NCI-H187 treated with DMSO at 0.1 percent for 48 hours (cell line): ENCODE data around the gene GRIK3.

Source experiments
- DNase-seq: peaks from one replicate; lab custom pipeline; 2025; lab: John Stamatoyannopoulos, UW

The GRIK3 gene

DNA sequence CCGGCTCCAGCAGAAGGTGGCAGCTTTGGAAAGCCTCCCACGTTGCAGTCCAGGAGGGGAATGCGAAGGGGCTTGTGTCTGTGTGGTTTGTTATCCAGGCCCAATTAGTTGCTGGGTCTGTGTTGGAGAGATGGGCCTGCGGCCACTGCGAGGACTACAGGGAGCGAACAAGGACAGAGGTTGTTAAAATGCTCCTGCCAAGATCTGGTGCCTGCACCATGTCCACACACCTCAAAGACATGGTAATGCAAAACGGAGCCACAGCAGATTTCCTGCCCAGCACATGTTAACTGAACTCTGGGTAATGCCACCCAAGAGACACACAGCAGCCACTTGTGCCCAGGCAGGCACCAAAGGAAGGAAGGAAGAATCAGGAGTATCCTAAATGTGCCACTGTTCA, 18.6 kb downstream of the GRIK3 start:
- DNase-seq, result no peak

DNA sequence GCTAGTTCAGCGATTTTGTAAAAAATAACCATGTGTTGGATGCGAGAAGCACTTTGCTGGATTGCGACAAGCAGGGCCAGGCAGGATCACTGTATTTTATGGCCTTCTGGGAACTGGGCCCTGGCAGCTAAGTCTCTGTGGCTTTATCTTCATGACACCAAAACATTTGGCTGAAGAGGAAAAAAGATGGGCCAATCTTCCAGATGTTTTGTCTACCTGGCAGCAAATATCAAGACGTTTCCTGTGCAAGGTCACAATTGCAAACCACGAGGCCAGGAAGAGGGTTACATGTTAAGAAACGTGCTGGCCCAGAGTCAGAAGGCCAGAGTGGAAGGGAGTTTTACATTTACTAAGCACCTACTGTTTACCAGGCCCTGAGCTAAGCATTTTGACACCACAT, 22.1 kb downstream of the GRIK3 start:
- no peak for DNase-seq

DNA sequence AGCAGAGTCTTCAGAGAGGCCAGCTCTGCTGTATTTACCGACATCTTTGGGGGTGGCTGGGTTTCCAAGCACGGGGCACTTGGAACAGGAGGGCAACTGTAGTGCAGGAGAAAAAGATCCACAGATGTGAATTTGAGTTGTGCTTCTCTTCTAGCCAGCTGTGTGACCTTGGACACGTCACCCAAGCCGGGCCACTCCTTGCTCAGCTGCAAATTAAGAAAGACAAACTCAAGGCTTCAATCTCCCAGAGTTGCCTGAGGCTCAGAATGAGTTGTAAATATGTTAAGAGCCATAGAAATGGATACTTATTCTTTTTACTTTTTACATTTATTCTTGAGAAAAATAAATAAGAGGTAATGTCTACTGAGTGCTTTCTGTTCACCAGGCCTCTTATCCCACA, 24.3 kb downstream of the GRIK3 start:
- no peak for DNase-seq

DNA sequence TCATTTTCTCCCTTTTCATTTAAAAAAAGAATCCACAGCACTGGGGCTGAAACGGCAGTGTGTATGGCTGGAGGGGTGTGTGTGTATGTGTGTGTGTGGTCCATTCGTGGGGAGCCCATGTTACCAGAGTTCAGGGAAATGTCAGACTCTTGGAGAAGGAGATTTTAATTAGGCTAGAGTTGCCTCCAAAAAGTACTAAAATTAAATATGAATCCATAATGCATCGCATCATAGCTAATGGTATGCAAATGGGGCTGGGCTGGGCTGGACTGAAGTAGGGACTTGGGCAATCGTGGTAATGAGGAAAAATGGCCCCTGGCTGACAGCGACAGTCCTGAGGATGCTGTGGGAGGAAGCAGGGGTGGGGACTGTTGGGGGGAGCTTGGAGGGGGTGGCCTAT, 24.8 kb downstream of the GRIK3 start:
- DNase-seq, result no peak

DNA sequence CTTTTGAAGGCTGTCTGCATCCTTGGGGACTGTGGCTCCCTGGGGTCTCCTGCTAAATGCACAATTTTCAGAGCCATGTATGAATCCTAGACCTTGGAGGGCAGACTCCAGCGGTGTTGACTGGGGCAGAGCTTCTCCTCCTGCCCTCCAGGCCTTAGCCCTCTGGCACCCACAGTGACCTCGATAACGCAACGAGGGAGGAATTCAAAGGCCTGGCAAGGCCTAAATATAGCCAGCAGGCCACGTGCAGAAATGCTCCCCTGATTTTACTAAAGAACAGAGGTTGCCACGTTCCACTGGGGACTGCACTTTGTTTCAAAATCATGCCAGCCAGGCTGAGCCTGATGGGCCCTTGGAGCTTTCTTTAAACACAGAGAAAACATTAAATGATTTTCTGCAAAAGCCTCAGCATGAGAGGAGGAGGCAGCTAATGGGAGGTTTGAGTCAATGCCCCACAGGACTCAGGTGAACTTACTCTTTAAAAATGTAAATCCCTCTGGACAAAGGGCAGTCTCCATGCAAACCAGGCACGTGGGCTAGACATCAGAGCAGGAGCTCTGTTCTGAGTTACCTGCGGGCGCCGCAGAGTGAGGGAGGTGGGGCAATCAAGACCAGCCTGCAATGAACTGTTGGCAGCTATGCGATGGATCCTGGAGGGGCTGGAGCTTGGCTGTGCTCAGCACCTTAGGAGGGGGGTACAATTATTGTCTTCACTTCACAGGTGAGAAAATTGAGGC, 28.0 kb downstream of the GRIK3 start:
- no peak for DNase-seq

DNA sequence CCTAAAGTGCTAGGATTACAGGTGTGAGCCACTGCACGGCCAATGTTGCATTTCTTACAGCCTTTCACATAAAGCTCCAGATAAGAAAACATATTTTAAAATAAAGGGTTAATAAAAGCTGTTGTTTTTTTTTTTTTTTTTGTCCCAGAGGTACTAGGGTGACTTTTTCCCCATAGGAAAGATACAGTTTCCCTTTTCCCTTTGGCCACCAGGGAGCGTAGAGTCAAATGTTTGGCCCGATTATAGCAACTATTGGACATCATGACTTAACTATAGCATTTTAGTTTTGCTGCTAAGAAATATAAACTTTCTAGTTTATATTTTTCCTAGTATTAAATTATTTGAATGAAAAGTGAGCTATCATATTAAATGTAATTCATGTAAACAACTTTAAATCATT, 31.4 kb downstream of the GRIK3 start:
- no peak for DNase-seq

DNA sequence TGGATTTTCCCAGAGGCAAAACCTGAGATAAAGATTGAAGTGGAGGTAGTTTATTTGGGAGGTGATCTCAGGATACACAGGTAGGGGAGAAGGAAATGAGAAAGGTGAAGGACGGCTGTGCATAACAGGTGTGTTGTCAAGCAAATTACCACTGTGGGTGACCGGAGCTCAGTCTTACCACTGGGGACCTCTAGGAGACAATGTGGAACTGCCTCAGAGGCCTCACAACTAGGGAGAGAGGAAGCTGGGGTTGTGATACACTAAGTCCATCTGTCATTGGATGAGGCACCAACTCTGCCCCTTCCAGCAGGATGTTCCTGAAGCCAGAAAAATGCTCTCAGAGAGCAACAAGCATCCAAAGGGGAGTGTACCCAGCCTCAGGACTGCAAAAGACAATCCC, 32.6 kb downstream of the GRIK3 start:
- no peak for DNase-seq

DNA sequence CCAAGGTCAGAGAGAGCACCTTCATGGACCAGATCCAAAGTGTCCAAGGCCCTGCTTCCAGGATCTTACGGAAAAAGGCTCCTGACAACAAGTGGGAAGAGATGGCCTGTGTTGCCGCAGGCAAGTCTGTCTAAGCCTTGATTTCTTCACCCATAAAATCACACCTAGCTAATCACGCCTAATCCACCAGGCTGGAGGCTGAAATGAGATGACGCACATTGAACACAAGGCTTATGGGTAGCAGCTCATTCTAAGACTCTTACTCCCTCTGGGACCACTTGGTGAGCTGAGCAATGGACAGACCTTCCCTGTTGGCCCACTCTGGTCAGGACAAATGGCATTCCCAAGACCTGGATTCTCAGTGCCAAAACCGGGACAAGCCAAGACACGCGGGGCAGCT, 38.2 kb downstream of the GRIK3 start:
- DNase-seq, result no peak

DNA sequence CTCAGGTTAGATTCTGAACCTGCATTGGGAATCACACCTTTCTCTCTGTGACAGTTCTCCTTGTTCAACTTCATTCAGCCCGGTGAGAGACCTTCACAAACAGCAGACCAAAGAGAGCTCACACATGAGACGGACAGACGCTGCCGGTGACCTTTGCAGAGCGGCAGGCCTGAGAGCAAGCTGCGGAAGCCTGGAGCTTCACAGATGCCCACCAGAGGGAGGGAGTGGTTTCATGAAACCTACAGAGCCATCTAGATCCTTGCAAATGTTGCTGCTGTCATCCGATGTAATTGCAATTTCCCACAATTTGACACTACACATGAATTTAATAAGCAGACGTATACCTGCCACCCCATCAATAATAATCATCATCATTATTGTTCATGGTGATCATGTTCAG, 39.4 kb downstream of the GRIK3 start:
- no peak for DNase-seq

DNA sequence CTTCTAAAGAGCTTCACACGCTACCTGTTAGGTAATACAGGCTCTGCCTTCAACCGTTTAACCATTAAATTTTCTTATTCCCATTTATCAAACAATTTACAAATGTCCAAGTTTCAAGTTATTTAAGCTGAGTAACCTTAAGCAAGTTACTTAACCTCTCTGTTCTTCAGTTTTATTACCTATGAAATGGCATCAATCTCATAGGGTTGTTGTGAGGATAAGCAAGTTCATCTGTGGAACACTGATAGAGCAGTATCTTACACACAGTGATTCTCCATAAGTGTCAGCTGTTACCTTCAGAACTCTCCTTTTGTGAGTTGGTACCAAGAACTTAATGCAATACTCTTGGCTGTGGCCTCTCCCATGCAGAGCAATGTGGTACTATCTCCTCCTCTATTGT, 40.0 kb downstream of the GRIK3 start:
- DNase-seq, result no peak

DNA sequence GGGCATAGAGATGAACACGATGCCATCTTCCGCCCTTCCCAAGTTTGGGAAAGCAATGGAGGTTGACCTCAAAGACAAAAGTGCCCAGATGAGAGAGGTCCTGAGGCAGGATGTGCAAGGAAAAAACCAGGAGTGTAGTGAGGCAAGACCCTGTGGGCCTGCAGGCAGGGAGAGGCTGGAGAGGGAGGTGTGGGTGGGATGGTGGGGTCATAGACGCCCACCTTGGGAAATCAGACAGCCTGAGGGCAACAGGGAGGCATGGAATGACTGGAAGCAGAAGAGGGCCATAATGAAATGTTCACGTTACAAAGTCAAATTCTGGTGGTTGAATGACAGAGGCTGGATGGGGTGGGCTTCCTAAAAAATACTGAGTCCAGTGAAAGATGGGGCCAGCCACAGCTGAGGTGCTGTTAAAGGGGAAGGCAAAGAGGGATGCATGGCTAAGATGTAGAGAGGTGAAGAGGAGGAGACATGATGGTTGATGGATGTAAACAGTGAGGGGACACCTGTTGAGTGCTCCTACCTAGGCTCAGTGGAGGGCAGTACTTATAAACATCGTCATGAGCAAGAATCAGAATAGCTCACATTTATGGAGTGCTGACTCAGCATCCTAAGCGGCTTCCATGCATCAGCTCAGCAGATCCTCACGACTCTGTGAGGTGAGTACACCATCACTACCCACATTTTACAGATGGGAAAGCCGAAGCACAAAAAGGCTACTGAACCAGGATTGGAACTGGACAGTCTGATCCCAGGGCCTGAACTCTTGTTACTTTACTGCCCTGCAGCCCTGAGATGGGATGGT, 42.0 kb downstream of the GRIK3 start:
- no peak for DNase-seq

DNA sequence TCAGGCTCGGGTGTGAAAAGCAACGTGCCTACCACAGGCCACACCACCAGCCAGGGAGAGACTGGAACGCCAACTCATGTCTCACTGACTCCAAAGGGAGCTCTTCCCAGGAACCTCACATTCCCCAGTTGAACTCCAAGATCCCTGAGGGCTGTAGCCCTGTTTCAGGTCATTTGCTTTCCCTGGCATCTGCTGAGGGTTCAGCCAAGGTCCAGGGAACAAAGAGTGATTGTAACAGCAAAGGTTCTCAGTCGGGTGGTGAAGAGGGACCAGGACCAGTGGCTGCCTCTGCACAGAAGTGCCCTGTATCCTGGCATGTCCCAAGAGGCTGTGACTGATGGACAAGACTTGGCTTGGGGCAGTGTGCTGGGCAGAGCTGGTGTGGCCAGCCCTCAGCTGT, 42.8 kb downstream of the GRIK3 start:
- no peak for DNase-seq

DNA sequence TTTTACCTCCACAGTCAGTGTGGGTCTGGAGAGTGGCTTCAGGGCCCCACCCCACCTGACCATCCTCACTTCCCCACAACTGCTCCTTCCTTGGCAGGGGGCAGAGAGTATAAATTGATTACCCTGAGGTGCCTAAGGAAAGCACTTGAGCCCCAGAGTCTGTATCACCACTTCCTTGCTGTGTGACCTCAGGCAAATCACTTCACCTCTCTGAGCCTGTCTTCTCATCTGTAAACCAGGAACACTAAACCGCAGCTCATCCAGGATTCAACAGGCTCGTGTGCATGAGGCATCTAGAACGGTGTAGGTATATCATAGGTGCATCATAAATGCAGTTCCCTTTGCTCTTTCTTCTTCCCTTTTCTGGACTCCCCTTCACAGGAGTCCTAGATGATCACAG, 43.4 kb downstream of the GRIK3 start:
- no peak for DNase-seq

DNA sequence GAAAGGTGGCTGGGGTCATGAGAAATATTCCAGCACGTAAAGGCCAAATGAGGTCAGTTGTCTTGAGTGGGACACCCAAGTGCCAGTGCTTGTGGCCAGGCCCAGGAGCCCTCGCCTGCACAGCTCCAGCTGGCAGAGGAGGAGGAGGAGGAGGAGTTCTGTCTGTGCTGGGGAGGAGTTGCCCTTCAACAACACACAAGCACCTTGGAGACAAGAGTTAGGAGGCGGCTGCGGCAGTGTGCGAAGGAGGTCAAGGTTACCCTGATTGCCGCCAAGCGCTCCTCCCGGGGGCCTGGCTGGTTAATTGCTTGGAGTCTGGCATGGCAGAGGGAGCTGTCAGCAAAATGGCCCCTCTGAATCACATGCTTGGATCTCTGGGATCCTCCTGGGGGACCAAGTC, 45.1 kb downstream of the GRIK3 start:
- no peak for DNase-seq

DNA sequence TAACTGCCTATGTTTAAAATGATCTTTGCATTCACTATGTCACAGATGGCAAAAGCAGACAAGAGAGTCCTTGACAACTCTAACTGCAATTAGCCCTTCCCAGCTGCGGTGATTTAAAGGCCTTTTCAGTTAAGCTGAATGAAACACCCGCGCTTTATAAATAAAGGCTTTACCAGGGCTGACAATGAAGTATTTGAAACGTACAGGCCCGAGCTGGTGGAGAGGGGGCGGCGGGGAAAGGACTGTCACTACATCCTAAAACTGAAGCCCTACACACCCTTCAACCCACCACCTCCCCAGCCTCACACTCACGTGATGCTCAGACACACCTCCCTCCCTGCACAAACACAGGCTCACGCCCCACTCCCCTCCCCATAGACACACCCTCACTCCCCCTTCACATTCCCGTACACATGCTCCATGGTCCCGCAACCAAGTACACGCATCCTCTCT, 45.5 kb downstream of the GRIK3 start:
- DNase-seq, result no peak

DNA sequence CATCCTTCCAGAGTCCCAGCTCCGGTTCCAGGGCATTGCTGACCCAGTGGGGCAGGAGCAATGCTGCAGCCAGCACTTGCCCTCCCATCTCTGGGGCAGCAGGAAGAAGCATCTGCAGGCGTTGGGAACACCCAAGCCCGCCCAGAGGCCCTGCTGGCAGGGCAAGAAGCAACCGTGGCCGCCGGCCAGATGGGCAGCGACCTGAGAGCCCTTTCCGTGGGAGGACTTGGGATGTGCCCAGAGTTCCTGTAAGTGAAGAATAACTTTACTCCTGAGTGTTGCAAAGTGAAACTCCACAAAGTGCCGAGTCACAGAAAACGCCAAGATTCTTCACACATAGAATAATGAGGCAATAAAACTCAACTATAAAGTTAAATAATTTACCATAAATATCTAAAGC, 46.0 kb downstream of the GRIK3 start:
- DNase-seq, result no peak

DNA sequence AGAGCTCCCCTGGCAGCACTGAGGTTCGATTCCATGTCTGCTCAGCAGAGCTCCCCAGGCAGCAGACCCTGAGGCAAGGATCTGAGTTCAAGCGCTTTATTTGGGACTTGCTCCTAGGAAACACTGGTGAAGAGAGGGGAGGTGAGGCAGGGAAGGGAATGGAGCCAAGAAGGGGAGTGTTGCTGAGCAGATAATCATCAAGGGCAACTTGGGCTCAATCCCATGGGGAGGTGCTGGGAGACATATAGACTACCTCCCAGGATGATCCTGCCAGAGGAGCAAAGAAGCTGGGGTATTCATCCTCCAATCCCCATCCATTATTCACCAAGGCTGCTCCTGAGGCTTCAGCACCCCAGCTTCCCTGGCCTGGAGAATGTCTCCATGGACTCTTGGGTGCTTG, 47.0 kb downstream of the GRIK3 start:
- DNase-seq, result no peak

DNA sequence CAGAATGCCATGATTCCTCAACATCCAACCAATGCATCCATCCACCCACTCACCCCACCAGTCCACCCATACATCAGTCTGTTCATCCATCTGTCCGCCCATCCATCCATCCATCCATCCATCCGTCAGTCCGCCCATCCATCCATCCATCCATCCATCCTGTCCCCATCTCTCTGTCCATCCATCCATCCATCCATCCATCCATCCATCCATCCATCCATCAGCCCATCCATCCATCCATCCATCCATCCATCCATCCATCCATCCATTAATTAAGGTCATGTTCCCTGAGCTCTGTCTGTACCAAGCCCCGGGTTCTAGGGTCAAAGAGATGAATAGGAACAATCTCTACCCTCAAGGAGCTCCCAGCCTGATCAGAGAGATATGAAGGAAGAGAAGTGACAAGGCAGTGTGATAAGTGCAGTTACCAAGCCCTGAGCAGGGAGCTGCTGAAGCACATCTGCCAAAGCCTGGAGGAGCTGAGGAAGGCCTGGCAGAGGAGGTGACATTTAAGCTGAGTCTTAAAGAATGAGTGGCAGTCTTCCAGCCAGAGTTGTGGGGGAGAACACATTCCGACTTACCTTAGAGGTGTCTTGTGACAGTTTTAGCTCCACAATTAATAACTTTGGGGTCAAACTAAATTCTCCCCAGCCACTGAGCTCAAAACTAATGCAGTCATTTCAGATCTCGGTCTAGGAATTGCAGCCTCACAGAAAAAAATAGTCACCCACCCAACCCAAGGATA, 47.9 kb downstream of the GRIK3 start:
- DNase-seq, result no peak

DNA sequence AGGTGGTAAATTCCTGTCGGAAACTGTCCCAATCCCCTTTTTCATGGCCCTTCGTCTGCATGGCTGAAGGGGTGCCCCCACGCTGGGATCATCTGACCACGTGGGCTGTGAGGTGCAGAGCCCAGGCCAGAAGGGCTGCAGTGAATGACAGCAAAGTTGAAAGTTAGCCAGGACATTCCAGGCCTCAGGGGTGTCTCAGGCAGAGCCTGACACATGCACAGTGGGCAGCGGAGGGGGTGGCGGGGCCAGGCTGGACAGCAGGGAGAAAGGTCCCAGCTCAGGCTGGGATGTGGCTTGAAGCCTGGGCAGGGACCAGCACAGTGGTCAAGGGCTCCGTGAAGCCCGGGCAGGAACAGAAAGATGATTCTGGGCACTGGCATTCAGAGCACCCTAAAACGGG, 49.6 kb downstream of the GRIK3 start:
- DNase-seq, result no peak

DNA sequence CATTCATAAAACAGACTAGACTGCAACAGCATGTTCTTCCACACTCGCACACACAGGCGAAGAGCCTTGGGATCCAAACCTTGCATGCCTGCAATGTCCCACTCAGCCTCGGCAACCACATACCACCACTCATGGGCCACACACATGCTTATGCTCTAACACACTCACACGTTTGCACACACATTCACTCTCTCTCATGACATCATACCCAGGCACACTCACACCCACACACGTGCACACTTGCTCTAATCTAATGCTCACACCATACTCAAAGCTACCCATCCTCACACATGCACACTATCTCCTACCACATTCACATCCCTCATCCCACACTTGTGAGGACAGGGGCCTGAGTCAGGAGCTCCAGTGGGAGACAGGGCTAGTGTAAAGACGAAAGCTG, 50.3 kb downstream of the GRIK3 start:
- no peak for DNase-seq

DNA sequence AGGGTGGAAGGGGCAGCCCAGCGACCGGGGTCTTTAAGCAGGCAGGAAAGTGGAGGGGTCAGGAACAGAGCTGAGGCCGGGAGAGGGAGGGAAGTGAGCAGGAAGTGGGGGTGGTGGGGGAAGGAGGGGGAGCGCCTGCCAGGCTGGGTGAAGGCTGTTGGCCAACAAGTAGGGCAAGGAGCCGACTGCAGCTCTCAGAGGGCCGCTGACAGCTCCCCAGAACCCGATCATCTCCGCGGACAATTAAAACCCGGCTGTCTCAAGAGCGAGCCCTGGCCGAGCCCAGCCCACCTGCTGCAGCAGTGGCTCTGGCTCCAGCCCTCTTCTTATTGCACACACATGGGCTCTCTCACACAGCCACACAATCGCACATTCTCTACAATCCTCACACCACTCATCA, 51.6 kb downstream of the GRIK3 start:
- DNase-seq, result no peak

DNA sequence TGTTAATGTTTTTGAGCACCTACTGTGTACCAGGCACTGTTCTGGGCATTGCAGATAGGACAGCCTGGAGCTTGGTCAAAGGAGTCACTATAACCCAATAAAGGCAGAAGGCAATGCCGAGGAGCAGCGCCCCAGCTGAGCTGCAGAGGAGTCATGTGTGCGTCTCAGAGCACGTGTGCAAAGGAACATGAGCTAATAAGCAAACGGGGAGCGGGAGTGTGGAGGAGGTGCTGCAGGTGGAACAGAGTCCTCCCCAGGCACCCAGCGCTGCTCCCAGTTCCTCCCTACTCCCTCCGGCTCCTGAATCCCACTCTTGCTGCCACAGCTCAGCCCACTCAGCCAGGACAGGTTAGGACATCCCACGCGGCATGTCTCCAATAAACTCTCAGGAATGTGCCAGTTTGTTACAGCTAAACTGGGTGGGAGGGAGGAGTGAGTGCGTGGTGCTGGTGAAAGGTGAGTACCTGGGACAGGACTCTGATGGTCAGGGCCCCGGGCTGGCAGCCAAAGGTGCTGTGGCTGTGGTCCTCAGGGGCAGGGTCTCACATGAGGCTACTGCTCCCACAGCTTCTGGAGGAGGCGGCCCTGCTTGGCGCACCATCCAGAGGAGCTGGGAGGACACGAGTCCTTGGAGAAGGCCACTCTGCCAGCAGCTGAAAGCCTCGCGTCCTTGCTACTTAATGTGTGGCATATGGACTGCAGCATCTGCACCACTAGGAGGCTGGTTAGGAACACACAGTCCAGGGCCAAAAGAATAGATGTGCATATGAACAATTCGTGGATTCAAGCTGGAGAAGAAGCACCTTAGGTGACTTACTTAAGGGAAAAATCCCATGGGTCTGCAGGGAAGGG, 52.3 kb downstream of the GRIK3 start:
- DNase-seq, result no peak
